C4-2B (cell line): ENCODE results near the gene MLEC.

Experiments
- ZFX ChIP-seq: fragments of 450-650 bp; IDR thresholded peaks from 2 replicates; pipeline ENCODE4 v1.6.1; 2017
- TF ChIP-seq, protein P1 (sequence below): fragments of 450-650 bp; conservative IDR thresholded peaks from 2 replicates; pipeline ENCODE4 v1.5.1; 2017; ENCODE audit warnings: mild to moderate bottlenecking

DNA sequence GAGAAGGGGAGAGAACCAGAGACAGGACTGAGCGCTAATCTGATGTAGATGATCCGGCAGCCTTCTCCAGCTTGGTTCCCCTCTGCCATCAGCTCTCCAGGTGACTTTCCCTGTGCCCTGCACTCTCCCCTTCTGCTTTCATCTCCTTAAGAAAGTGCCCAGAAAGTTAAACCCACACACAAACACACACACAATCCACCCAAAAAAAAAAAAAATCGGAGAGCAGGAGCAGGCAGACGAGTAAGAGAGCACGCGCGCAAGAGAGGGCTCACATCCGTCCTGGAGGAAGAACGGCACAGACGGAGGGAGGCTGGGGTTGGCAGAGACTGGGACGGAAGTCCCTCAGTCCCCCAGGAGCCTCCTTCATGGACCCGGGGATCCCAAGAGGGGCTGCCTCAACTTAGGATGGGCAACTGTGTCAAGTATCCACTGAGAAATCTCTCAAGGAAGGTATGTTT lies 36.7 kb upstream of the MLEC start:
- TF ChIP-seq, protein P1, sequence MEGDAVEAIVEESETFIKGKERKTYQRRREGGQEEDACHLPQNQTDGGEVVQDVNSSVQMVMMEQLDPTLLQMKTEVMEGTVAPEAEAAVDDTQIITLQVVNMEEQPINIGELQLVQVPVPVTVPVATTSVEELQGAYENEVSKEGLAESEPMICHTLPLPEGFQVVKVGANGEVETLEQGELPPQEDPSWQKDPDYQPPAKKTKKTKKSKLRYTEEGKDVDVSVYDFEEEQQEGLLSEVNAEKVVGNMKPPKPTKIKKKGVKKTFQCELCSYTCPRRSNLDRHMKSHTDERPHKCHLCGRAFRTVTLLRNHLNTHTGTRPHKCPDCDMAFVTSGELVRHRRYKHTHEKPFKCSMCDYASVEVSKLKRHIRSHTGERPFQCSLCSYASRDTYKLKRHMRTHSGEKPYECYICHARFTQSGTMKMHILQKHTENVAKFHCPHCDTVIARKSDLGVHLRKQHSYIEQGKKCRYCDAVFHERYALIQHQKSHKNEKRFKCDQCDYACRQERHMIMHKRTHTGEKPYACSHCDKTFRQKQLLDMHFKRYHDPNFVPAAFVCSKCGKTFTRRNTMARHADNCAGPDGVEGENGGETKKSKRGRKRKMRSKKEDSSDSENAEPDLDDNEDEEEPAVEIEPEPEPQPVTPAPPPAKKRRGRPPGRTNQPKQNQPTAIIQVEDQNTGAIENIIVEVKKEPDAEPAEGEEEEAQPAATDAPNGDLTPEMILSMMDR: no peak
- no peak for TF ChIP-seq ZFX
